ENCODE measurements around the gene GRB10. TPM values are rescaled to one million over a fixed set of nuclear protein-coding genes. Genes with fewer than 3 reads are reported as not detected.

GRB10 gene
- total RNA-seq, 2 experiments from 2014 or later = 6.3 to 6.6 TPM

DNA sequence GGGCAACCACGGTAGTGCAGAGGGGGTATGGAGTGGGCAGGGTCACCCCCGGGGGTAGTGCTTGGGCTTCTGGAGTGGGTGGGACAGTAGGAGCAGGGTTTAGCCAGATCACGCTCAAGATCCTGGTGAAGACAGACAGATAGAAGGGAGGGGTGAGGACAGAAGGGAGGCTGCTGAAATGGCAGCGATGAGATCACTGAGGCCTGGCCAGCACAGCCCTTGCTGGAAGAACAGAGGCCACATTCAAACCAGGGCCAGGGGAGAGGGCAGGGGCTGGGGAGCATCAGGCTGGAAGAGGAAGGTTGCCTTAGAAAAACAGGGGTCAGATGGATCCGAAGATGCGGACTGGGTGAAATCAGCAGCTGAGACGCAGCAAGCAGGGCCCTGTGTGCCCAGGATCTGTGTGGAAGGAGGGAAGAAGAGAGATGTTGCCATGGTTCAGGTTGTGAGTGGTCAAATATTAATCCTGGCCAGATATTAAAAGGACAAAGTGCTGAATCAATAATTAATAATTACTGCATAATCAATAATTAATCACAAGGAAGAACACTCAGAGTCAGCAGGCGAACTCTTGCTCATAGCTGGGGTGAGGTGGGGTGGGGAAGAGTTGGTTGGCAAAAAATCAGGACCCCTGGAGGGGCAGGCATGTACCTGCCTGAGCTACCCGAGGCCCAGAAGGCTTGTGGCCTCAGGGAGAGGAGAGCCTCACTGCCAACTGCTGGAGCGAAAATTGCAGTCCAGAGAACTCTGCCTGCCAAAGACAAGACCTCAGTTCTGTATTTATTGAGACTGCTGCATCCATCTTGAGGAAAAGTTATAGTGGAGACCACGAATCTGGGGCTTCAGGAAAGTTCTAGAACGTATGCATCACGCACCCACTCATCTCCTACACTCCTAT is 105.7 kb downstream of the GRB10 start:
- peaks cover 19% of the 10 kb centered on the region for H3K4me1 Mint-ChIP-seq (ENCODE audit: low read depth)
- CTCF ChIA-PET = interaction anchor here (1.1 to 9.4 kb wide), 9 partner anchors 9 to 584 kb away, joined by 3 to 102 read pairs (median 5); partner anchors contain the start of gene ZPBP
- POLR2A ChIA-PET = no interaction called here
- ATAC-seq = no peak
- H3K36me3 Mint-ChIP-seq (ENCODE audit: low read depth) = no peaks in the 10 kb centered on the region
- H3K27me3 Mint-ChIP-seq (ENCODE audit: low read depth) = peaks cover 8% of the 10 kb centered on the region
- no peaks in the 10 kb centered on the region for H3K9me3 Mint-ChIP-seq (ENCODE audit: insufficient read depth)
- no peak for DNase-seq
- no peak overlapping the region for H3K4me3 Mint-ChIP-seq
- H3K27ac Mint-ChIP-seq = no peak overlapping the region

- ChIA-PET CTCF (interaction anchor here (0.9 to 9.4 kb wide), 6 partner anchors 8 to 584 kb away, joined by 3 to 102 read pairs (median 5); no protein-coding TSS in a partner anchor), POLR2A (interaction anchor here (0.6 kb wide), 1 partner anchor 534 kb away, joined by 3 read pairs; no protein-coding TSS in a partner anchor)
- Mint-ChIP-seq H3K4me3 (no peak overlapping the region), H3K27ac (no peak overlapping the region), H3K9me3 (ENCODE audit: insufficient read depth) (no peaks in the 10 kb centered on the region), H3K4me1 (ENCODE audit: low read depth) (peaks cover 20% of the 10 kb centered on the region), H3K27me3 (ENCODE audit: low read depth) (peaks cover 8% of the 10 kb centered on the region), H3K36me3 (ENCODE audit: low read depth) (no peaks in the 10 kb centered on the region)
- DNase-seq = no peak
- ATAC-seq = no peak
These were observed 106.6 kb downstream of the GRB10 start for GRCh38 chr7:50676079-50676478.

DNA sequence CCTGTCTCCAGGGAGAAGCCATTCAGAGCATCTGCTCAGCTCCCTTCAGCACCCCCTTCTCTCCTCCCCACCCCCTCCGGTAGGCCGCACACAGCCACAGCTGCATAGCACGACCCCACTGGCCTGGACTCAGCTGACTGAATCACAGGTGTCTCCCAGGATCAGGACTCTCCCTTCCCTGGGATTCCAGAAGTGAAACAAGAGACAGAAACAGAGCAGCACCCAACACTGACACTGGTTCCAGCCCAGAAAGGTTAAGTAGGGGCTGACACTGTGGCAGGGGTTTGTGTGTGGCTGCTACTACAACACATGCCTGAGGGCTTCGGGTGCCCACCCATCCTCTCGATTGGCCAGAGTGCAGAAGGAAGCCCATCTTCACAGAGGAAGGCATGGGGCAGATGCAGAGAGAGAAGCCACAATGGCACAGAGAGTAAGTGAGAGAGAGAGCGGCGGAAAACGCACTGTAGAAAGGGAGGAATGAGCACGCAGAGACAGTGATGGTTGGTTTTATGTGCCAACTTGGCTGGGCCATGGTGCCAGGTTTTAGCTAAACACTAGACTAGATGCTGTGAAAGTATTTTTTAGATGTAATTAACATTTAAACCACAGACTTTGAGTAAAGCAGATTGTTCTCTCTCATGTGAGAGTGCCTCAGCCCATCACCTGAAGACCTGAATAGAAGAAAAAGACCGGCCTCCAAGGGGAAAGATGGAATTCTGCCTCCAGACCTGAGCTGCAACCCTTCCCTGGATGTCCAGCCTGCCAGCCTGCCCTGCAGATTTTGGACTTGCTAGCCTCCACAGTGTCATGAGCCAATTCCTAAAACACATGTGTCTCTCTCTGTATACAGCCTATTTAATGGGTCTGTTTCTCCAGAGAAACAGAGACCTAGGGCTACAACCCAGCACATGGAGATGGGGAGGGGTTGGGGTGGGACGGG is 107.5 kb downstream of the GRB10 start:
- DNase-seq = no peak

DNA sequence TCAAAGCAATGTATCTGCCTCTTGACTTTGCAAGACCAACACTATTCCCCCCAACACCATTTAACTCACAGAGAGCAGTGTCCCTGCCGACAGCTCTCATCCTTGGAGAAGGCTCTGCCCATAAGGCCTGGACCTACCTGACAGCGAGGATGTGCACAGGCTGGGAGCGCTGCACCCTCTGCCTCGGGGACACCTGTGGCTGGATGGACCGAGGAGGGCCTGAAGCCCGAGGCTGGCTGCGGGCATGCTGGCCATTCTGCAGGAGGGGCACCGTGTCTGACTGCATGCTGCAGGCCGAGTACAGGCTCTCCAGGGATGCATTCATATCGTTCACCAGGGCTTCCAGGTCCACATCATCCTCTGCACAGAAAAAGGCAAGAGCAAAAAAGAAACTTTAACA is 108.4 kb downstream of the GRB10 start:
- Mint-ChIP-seq H3K4me1 (ENCODE audit: low read depth) (peaks cover 20% of the 10 kb centered on the region), H3K27me3 (ENCODE audit: low read depth) (peaks cover 6% of the 10 kb centered on the region), H3K27ac (no peak overlapping the region), H3K9me3 (ENCODE audit: insufficient read depth) (no peaks in the 10 kb centered on the region), H3K4me3 (no peak overlapping the region), H3K36me3 (ENCODE audit: low read depth) (no peaks in the 10 kb centered on the region)
- no peak for ATAC-seq
- ChIA-PET CTCF (interaction anchor here (1.2 to 9.4 kb wide), 3 partner anchors 12 to 206 kb away, joined by 3 to 102 read pairs (median 7); no protein-coding TSS in a partner anchor), POLR2A (no interaction called here)
- no peak for DNase-seq

More for the DNA sequence above, 107.5 kb downstream of the GRB10 start:
- no peak for ATAC-seq
- CTCF ChIA-PET = interaction anchor here (0.9 to 9.4 kb wide), 8 partner anchors 7 to 583 kb away, joined by 3 to 102 read pairs (median 5); no protein-coding TSS in a partner anchor
- Mint-ChIP-seq H3K9me3 (ENCODE audit: insufficient read depth) (no peaks in the 10 kb centered on the region), H3K36me3 (ENCODE audit: low read depth) (no peaks in the 10 kb centered on the region), H3K27me3 (ENCODE audit: low read depth) (peaks cover 9% of the 10 kb centered on the region), H3K4me1 (ENCODE audit: low read depth) (peaks cover 20% of the 10 kb centered on the region), H3K27ac (no peak overlapping the region), H3K4me3 (no peak overlapping the region)
- POLR2A ChIA-PET = interaction anchor here (0.6 kb wide), 1 partner anchor 533 kb away, joined by 3 read pairs; no protein-coding TSS in a partner anchor

- Mint-ChIP-seq H3K4me3 (no peak overlapping the region), H3K27me3 (ENCODE audit: low read depth) (peaks cover 6% of the 10 kb centered on the region), H3K36me3 (ENCODE audit: low read depth) (no peaks in the 10 kb centered on the region), H3K4me1 (ENCODE audit: low read depth) (peaks cover 18% of the 10 kb centered on the region), H3K27ac (peak overlapping the region; percentile 58), H3K9me3 (ENCODE audit: insufficient read depth) (no peaks in the 10 kb centered on the region)
- DNase-seq = no peak
- ChIA-PET CTCF (interaction anchor here (1.2 to 9.4 kb wide), 4 partner anchors 11 to 205 kb away, joined by 3 to 102 read pairs (median 5); no protein-coding TSS in a partner anchor), POLR2A (no interaction called here)
- no peak for ATAC-seq
These were observed 109.6 kb downstream of the GRB10 start for GRCh38 chr7:50673096-50673495.

- ATAC-seq = no peak
- Mint-ChIP-seq H3K27me3 (ENCODE audit: low read depth) (peaks cover 6% of the 10 kb centered on the region), H3K27ac (no peak overlapping the region), H3K9me3 (ENCODE audit: insufficient read depth) (no peaks in the 10 kb centered on the region), H3K4me1 (ENCODE audit: low read depth) (peaks cover 23% of the 10 kb centered on the region), H3K4me3 (no peak overlapping the region), H3K36me3 (ENCODE audit: low read depth) (peaks cover 3% of the 10 kb centered on the region)
- ChIA-PET POLR2A (no interaction called here), CTCF (interaction anchor here (1.4 kb wide), 1 partner anchor 8 kb away, joined by 4 read pairs; no protein-coding TSS in a partner anchor)
- no peak for DNase-seq
These were observed 110.7 kb downstream of the GRB10 start for GRCh38 chr7:50672045-50672444.

- no peaks in the 10 kb centered on the region for H3K9me3 Mint-ChIP-seq (ENCODE audit: insufficient read depth)
- H3K4me3 Mint-ChIP-seq = no peak overlapping the region
- POLR2A ChIA-PET = no interaction called here
- peaks cover 4% of the 10 kb centered on the region for H3K36me3 Mint-ChIP-seq (ENCODE audit: low read depth)
- ATAC-seq (no peak), DNase-seq (no peak)
- no peak overlapping the region for H3K27ac Mint-ChIP-seq
- H3K27me3 Mint-ChIP-seq (ENCODE audit: low read depth) = peaks cover 6% of the 10 kb centered on the region
- peaks cover 24% of the 10 kb centered on the region for H3K4me1 Mint-ChIP-seq (ENCODE audit: low read depth)
- CTCF ChIA-PET = interaction anchor here (1.4 kb wide), 1 partner anchor 9 kb away, joined by 4 read pairs; no protein-coding TSS in a partner anchor
These were observed 111.3 kb downstream of the GRB10 start for GRCh38 chr7:50671386-50671785.

- ATAC-seq = no peak
- H3K27ac Mint-ChIP-seq = no peak overlapping the region
- peaks cover 33% of the 10 kb centered on the region for H3K4me1 Mint-ChIP-seq (ENCODE audit: low read depth)
- DNase-seq = no peak
- no peak overlapping the region for H3K4me3 Mint-ChIP-seq
- H3K9me3 Mint-ChIP-seq (ENCODE audit: insufficient read depth) = no peaks in the 10 kb centered on the region
- ChIA-PET POLR2A (no interaction called here), CTCF (no interaction called here)
- H3K36me3 Mint-ChIP-seq (ENCODE audit: low read depth) = peaks cover 4% of the 10 kb centered on the region
- H3K27me3 Mint-ChIP-seq (ENCODE audit: low read depth) = peaks cover 6% of the 10 kb centered on the region
These were observed 112.8 kb downstream of the GRB10 start for GRCh38 chr7:50669890-50670289.

GRCh38 chr7:50667789-50668226 is 114.9 kb downstream of the GRB10 start:
- Mint-ChIP-seq H3K9me3 (ENCODE audit: insufficient read depth) (no peaks in the 10 kb centered on the region), H3K4me3 (no peak overlapping the region), H3K36me3 (ENCODE audit: low read depth) (peaks cover 4% of the 10 kb centered on the region), H3K27me3 (ENCODE audit: low read depth) (peaks cover 2% of the 10 kb centered on the region), H3K4me1 (ENCODE audit: low read depth) (peaks cover 45% of the 10 kb centered on the region), H3K27ac (no peak overlapping the region)
- no peak for DNase-seq
- ChIA-PET CTCF (interaction anchor here (0.9 to 1.0 kb wide), 3 partner anchors 8 to 199 kb away, joined by 3 read pairs; no protein-coding TSS in a partner anchor), POLR2A (no interaction called here)
- no peak for ATAC-seq

GRCh38 chr7:50667338-50667737 is 115.4 kb downstream of the GRB10 start:
- ATAC-seq (no peak), DNase-seq (no peak)
- Mint-ChIP-seq H3K4me1 (ENCODE audit: low read depth) (peaks cover 45% of the 10 kb centered on the region), H3K4me3 (no peak overlapping the region), H3K27ac (no peak overlapping the region), H3K27me3 (ENCODE audit: low read depth) (peaks cover 2% of the 10 kb centered on the region), H3K36me3 (ENCODE audit: low read depth) (peaks cover 4% of the 10 kb centered on the region), H3K9me3 (ENCODE audit: insufficient read depth) (no peaks in the 10 kb centered on the region)
- POLR2A ChIA-PET = no interaction called here
- CTCF ChIA-PET = interaction anchor here (0.9 to 1.0 kb wide), 3 partner anchors 9 to 199 kb away, joined by 3 read pairs; no protein-coding TSS in a partner anchor

GRCh38 chr7:50666124-50666496 is 116.6 kb downstream of the GRB10 start:
- Mint-ChIP-seq H3K4me1 (ENCODE audit: low read depth) (peaks cover 53% of the 10 kb centered on the region), H3K9me3 (ENCODE audit: insufficient read depth) (no peaks in the 10 kb centered on the region), H3K27me3 (ENCODE audit: low read depth) (peaks cover 2% of the 10 kb centered on the region), H3K36me3 (ENCODE audit: low read depth) (peaks cover 4% of the 10 kb centered on the region), H3K4me3 (no peak overlapping the region), H3K27ac (peak overlapping the region; percentile 25)
- no peak for ATAC-seq
- CTCF ChIA-PET = interaction anchor here (1.0 to 1.3 kb wide), 2 partner anchors 14 to 573 kb away, joined by 3 to 4 read pairs; partner anchors contain the start of gene ZPBP
- no peak for DNase-seq
- POLR2A ChIA-PET = no interaction called here
